HG03095 (cell line): ENCODE data around the gene COMMD3.

Source experiments
- ATAC-seq: cut with Tn5 transposase; IDR thresholded peaks from one replicate; pipeline ENCODE4 v1.9.1; 2021; ENCODE audit warnings: moderate library complexity; ENCODE audit not compliant: unreplicated experiment

The COMMD3 gene

GRCh38 chr10:22319547-22319979 is 3.4 kb downstream of the COMMD3 start:
- no peak for ATAC-seq

- ATAC-seq, result no peak
Observed at GRCh38 chr10:22319980-22320558, 3.9 kb downstream of the COMMD3 start.

DNA sequence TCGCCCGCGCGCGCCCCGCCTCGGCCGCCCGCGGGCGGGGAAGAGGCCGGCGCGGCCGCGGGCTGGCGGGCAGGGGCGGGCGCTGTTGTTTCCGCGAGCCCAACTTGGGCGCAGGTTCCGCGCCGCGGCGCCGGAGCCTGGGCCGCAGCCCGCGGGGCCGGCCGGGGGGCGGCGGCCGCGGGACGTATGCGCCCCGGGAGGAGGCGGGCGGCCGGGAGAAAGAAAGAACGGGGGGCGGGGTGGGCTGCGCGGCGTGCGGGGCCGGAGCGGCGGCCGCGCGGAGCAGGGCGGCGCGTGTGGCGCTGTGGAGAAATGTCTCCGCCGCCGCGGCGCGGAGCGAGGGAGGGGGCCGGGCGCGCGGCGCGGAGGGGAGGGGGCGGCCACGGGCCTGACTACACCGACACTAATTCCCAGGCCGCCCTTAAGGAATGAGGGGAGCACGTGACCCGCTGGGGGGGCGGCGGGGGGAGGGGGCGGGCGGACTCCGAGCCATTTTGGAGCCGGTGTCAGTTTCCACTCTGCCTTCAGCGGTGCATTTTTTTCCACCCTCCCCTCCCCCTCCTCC is 4.5 kb downstream of the COMMD3 start, which contains the start of gene BMI1:
BMI1 (plus strand) TSS at position 509 of the 565 bp plus-strand sequence. CDS start 5,351 bp downstream, outside the sequence.
- peak; percentile 20 for ATAC-seq

- ATAC-seq, result peak; percentile 25
Observed at GRCh38 chr10:22321156-22321923, 5.2 kb downstream of the COMMD3 start.

- no peak for ATAC-seq
Observed at GRCh38 chr10:22321924-22322640, 5.9 kb downstream of the COMMD3 start.

- no peak for ATAC-seq
Observed at GRCh38 chr10:22322641-22323160, 6.5 kb downstream of the COMMD3 start.

- ATAC-seq, result no peak
Observed at GRCh38 chr10:22323538-22324305, 7.5 kb downstream of the COMMD3 start.

DNA sequence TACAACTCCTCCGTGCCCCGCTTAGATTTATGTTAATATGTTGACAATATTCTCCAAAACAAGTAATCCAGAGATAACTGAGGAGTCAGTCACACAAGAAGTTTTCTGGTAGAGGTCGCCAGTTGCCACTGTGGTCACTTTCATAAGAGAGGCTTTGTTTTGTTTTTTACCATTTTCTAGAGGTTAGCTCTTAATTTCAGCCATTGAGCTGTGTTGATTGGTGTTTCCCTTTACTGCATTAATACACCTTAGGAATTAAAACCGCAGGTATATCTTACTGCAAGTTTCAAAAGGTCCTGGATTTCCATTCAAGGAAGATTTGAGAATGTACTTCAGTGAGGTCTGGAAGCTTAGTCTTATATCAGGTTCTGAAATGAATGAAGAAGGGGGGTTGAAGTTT is 8.2 kb downstream of the COMMD3 start:
- no peak for ATAC-seq

- ATAC-seq, result no peak
Observed at GRCh38 chr10:22324893-22325271, 8.7 kb downstream of the COMMD3 start.

- peak; percentile 39 for ATAC-seq
Observed at GRCh38 chr10:22325272-22326144, 9.3 kb downstream of the COMMD3 start.

DNA sequence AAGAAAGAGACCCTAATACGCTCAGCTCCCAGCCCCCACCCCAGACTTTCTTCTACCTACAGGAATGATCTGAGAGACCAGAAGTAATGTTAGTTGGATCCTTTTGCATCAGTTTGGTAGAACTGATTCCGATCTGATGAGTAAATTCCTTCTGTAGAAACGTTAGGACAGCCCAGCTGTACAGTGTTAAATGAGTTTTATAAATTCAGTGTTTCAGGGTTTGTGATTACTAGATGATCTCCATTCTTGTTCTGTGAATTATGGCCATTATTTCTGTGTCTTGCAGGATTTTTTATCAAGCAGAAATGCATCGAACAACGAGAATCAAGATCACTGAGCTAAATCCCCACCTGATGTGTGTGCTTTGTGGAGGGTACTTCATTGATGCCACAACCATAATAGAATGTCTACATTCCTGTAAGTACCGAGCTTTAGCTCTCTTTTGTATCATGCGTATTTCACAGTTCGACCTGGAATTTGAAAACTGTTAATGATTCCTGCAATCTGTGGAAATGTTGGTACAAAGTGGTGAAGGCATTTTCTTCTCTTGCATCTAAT is 10.0 kb downstream of the COMMD3 start:
- ATAC-seq, result no peak

GRCh38 chr10:22329150-22329549 is 13.0 kb downstream of the COMMD3 start:
- ATAC-seq, result no peak

- ATAC-seq, result no peak
Observed at GRCh38 chr10:22332116-22332692, 16.0 kb downstream of the COMMD3 start.

- ATAC-seq, result no peak
Observed at GRCh38 chr10:22333167-22333974, 17.2 kb downstream of the COMMD3 start.

- ATAC-seq, result no peak
Observed at GRCh38 chr10:22333975-22334282, 17.7 kb downstream of the COMMD3 start.

- no peak for ATAC-seq
Observed at GRCh38 chr10:22334414-22335172, 18.4 kb downstream of the COMMD3 start.

- peak; percentile 33 for ATAC-seq
Observed at GRCh38 chr10:22335173-22335933, 19.2 kb downstream of the COMMD3 start.
